ENCODE measurements around the gene DHODH. TPM values are rescaled to one million over a fixed set of nuclear protein-coding genes. Genes with fewer than 3 reads are reported as not detected.
"Not testable (repeated sequence)": the region's sequence is repeated elsewhere in the genome, so short reads cannot be mapped to it uniquely, and the experiment has no call there.

The DHODH gene
- total RNA-seq, 2 experiments from 2014 or later = 15.5 to 21.4 TPM

GRCh38 chr16:72036098-72036497 is 27.6 kb downstream of the DHODH start:
- no peaks in the 10 kb centered on the region for H3K4me1 Mint-ChIP-seq
- CTCF ChIA-PET = interaction anchor here (0.6 kb wide), 1 partner anchor 373 kb away, joined by 3 read pairs; no protein-coding TSS in a partner anchor
- intact Hi-C loops (cut with DNase I, micrococcal nuclease) = no loop called here
- no peak for DNase-seq
- POLR2A ChIA-PET = no interaction called here
- ATAC-seq = no peak
- no peak overlapping the region for H3K27ac Mint-ChIP-seq
- no peaks in the 10 kb centered on the region for H3K9me3 Mint-ChIP-seq (ENCODE audit: low read depth)
- no peak overlapping the region for H3K4me3 Mint-ChIP-seq
- no peaks in the 10 kb centered on the region for H3K27me3 Mint-ChIP-seq
- no peaks in the 10 kb centered on the region for H3K36me3 Mint-ChIP-seq (ENCODE audit: low read depth)

GRCh38 chr16:72042157-72042660 is 33.7 kb downstream of the DHODH start:
- CTCF ChIA-PET = no interaction called here
- H3K9me3 Mint-ChIP-seq (ENCODE audit: low read depth) = no peaks in the 10 kb centered on the region
- ATAC-seq (no peak), DNase-seq (no peak)
- no peaks in the 10 kb centered on the region for H3K27me3 Mint-ChIP-seq
- peaks cover 19% of the 10 kb centered on the region for H3K36me3 Mint-ChIP-seq (ENCODE audit: low read depth)
- H3K4me1 Mint-ChIP-seq = no peaks in the 10 kb centered on the region
- no peak overlapping the region for H3K27ac Mint-ChIP-seq
- no peak overlapping the region for H3K4me3 Mint-ChIP-seq
- intact Hi-C loops (cut with DNase I, micrococcal nuclease) = no loop called here
- POLR2A ChIA-PET = no interaction called here

GRCh38 chr16:72043058-72043457 is 34.5 kb downstream of the DHODH start:
- no peak for DNase-seq

GRCh38 chr16:72043539-72043938 is 35.0 kb downstream of the DHODH start:
- CTCF ChIA-PET = no interaction called here
- no peaks in the 10 kb centered on the region for H3K4me1 Mint-ChIP-seq
- POLR2A ChIA-PET = no interaction called here
- peaks cover 19% of the 10 kb centered on the region for H3K36me3 Mint-ChIP-seq (ENCODE audit: low read depth)
- H3K27me3 Mint-ChIP-seq = no peaks in the 10 kb centered on the region
- DNase-seq (no peak), ATAC-seq (no peak)
- H3K4me3 Mint-ChIP-seq = no peak overlapping the region
- no peaks in the 10 kb centered on the region for H3K9me3 Mint-ChIP-seq (ENCODE audit: low read depth)
- intact Hi-C loops (cut with DNase I, micrococcal nuclease) = no loop called here
- H3K27ac Mint-ChIP-seq = no peak overlapping the region

More at GRCh38 chr16:72043058-72043457, 34.5 kb downstream of the DHODH start:
- H3K27ac Mint-ChIP-seq = no peak overlapping the region
- no peaks in the 10 kb centered on the region for H3K27me3 Mint-ChIP-seq
- peaks cover 19% of the 10 kb centered on the region for H3K36me3 Mint-ChIP-seq (ENCODE audit: low read depth)
- no peaks in the 10 kb centered on the region for H3K9me3 Mint-ChIP-seq (ENCODE audit: low read depth)
- ATAC-seq = no peak
- H3K4me1 Mint-ChIP-seq = no peaks in the 10 kb centered on the region
- ChIA-PET POLR2A (no interaction called here), CTCF (no interaction called here)
- intact Hi-C loops (cut with DNase I, micrococcal nuclease) = no loop called here
- H3K4me3 Mint-ChIP-seq = no peak overlapping the region

GRCh38 chr16:72044296-72044695 is 35.8 kb downstream of the DHODH start:
- no peak for ATAC-seq

GRCh38 chr16:72044825-72045359 is 36.3 kb downstream of the DHODH start:
- ChIA-PET POLR2A (no interaction called here), CTCF (no interaction called here)
- no peaks in the 10 kb centered on the region for H3K27me3 Mint-ChIP-seq
- ATAC-seq (no peak), DNase-seq (no peak)
- H3K27ac Mint-ChIP-seq = no peak overlapping the region
- H3K36me3 Mint-ChIP-seq (ENCODE audit: low read depth) = peaks cover 25% of the 10 kb centered on the region
- H3K4me1 Mint-ChIP-seq = no peaks in the 10 kb centered on the region
- H3K9me3 Mint-ChIP-seq (ENCODE audit: low read depth) = peaks cover 8% of the 10 kb centered on the region
- intact Hi-C loops (cut with DNase I, micrococcal nuclease) = no loop called here
- no peak overlapping the region for H3K4me3 Mint-ChIP-seq

More at GRCh38 chr16:72044296-72044695, 35.8 kb downstream of the DHODH start:
- POLR2A ChIA-PET = no interaction called here
- H3K27me3 Mint-ChIP-seq = no peaks in the 10 kb centered on the region
- CTCF ChIA-PET = no interaction called here
- no peak overlapping the region for H3K27ac Mint-ChIP-seq
- intact Hi-C loops (cut with DNase I, micrococcal nuclease) = no loop called here
- H3K4me1 Mint-ChIP-seq = no peaks in the 10 kb centered on the region
- DNase-seq = no peak
- H3K4me3 Mint-ChIP-seq = no peak overlapping the region
- peaks cover 24% of the 10 kb centered on the region for H3K36me3 Mint-ChIP-seq (ENCODE audit: low read depth)
- peaks cover 4% of the 10 kb centered on the region for H3K9me3 Mint-ChIP-seq (ENCODE audit: low read depth)

- Mint-ChIP-seq H3K36me3 (ENCODE audit: low read depth) (peaks cover 5% of the 10 kb centered on the region), H3K4me3 (no peak overlapping the region), H3K4me1 (no peaks in the 10 kb centered on the region), H3K27ac (no peak overlapping the region), H3K9me3 (ENCODE audit: low read depth) (peaks cover 13% of the 10 kb centered on the region), H3K27me3 (no peaks in the 10 kb centered on the region)
- POLR2A ChIA-PET = no interaction called here
- intact Hi-C loops (cut with DNase I, micrococcal nuclease) = no loop called here
- no peak for DNase-seq
- no peak for ATAC-seq
- CTCF ChIA-PET = no interaction called here
Observed at GRCh38 chr16:72049110-72049509, 40.6 kb downstream of the DHODH start.

- Mint-ChIP-seq H3K27ac (no peak overlapping the region), H3K27me3 (no peaks in the 10 kb centered on the region), H3K4me1 (no peaks in the 10 kb centered on the region), H3K4me3 (no peak overlapping the region), H3K36me3 (ENCODE audit: low read depth) (peaks cover 5% of the 10 kb centered on the region), H3K9me3 (ENCODE audit: low read depth) (peaks cover 13% of the 10 kb centered on the region)
- ChIA-PET CTCF (interaction anchor here (1.0 kb wide), 1 partner anchor 439 kb away, joined by 3 read pairs; no protein-coding TSS in a partner anchor), POLR2A (no interaction called here)
- ATAC-seq = no peak
- no peak for DNase-seq
- intact Hi-C loops (cut with DNase I, micrococcal nuclease) = no loop called here
Observed at GRCh38 chr16:72050769-72051464, 42.4 kb downstream of the DHODH start.

GRCh38 chr16:72051818-72052217 is 43.3 kb downstream of the DHODH start:
- intact Hi-C loops (cut with DNase I, micrococcal nuclease) = no loop called here
- Mint-ChIP-seq H3K4me1 (no peaks in the 10 kb centered on the region), H3K27ac (no peak overlapping the region), H3K9me3 (ENCODE audit: low read depth) (peaks cover 13% of the 10 kb centered on the region), H3K27me3 (no peaks in the 10 kb centered on the region), H3K36me3 (ENCODE audit: low read depth) (peaks cover 5% of the 10 kb centered on the region), H3K4me3 (no peak overlapping the region)
- DNase-seq (no peak), ATAC-seq (no peak)
- ChIA-PET CTCF (no interaction called here), POLR2A (no interaction called here)

GRCh38 chr16:72054254-72054847 is 45.8 kb downstream of the DHODH start, which contains the start of gene HP:
HP (plus strand) TSS chr16:72054505; CDS start chr16:72054653, 148 bp downstream.
- H3K27ac Mint-ChIP-seq; POLR2A ChIA-PET; intact Hi-C loops (cut with DNase I, micrococcal nuclease); H3K4me3 Mint-ChIP-seq; H3K27me3 Mint-ChIP-seq; H3K36me3 Mint-ChIP-seq (ENCODE audit: low read depth); H3K4me1 Mint-ChIP-seq; H3K9me3 Mint-ChIP-seq (ENCODE audit: low read depth); DNase-seq; ATAC-seq: not testable (repeated sequence)
- CTCF ChIA-PET = interaction anchor here (1.2 kb wide), 1 partner anchor 18 kb away, joined by 4 read pairs; no protein-coding TSS in a partner anchor

- Mint-ChIP-seq H3K4me1 (no peaks in the 10 kb centered on the region), H3K27me3 (no peaks in the 10 kb centered on the region), H3K36me3 (ENCODE audit: low read depth) (no peaks in the 10 kb centered on the region), H3K27ac (no peak overlapping the region), H3K4me3 (no peak overlapping the region), H3K9me3 (ENCODE audit: low read depth) (peaks cover 2% of the 10 kb centered on the region)
- ATAC-seq (no peak), DNase-seq (no peak)
- CTCF ChIA-PET = interaction anchor here (0.6 kb wide), 2 partner anchors 18 to 125 kb away, joined by 3 read pairs; no protein-coding TSS in a partner anchor
- intact Hi-C loops (cut with DNase I, micrococcal nuclease) = no loop called here
- POLR2A ChIA-PET = interaction anchor here (0.6 kb wide), 1 partner anchor 62 kb away, joined by 3 read pairs; no protein-coding TSS in a partner anchor
Observed at GRCh38 chr16:72055911-72056310, 47.4 kb downstream of the DHODH start.

- CTCF ChIA-PET; H3K4me1 Mint-ChIP-seq; ATAC-seq; H3K9me3 Mint-ChIP-seq (ENCODE audit: low read depth); POLR2A ChIA-PET; H3K27ac Mint-ChIP-seq; H3K36me3 Mint-ChIP-seq (ENCODE audit: low read depth); intact Hi-C loops (cut with DNase I, micrococcal nuclease); H3K27me3 Mint-ChIP-seq; H3K4me3 Mint-ChIP-seq; DNase-seq: not testable (repeated sequence)
Observed at GRCh38 chr16:72057313-72057712, 48.8 kb downstream of the DHODH start.

All from activated CD4-positive, alpha-beta T cell treated with anti-CD3 and anti-CD28 coated beads for 36 hours (primary cell).